Measurements from ENCODE around the gene ARID3B. TPM values are rescaled to one million over a fixed set of nuclear protein-coding genes. Genes with fewer than 3 reads are reported as not detected.

ARID3B gene
- total and polyA plus RNA-seq, 3 donors from 2014 or later: 50.3 to 58.1 (median 53.7) TPM

DNA sequence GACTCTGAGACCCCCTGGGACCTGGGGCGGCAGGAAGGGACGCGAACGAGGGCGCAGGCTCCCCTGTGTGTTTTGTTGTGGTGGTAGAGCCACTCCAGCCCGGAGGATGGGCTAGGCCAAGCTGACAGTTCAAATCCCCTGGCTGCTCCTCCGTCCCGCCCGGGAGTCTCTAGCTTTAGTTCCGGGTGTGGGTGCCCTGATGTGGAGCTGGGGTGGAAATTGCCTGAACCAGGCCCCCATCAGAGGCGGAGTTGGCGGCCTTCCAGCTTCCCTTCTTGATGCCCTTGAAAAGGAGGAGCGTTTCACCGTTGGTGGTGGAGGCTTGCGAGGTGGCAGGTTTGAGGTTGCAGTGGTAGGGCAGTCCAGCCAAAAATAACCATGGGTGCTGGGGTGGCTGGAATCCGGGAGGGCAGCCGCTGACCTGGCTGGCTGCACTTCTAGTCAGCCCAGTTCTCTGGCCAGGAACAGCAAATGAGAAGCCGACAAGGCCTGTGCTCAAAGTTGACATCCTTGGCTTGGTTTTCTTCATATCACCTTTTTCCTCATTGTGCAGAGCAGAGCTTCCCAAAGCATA lies 75.4 kb downstream of the ARID3B start:
- Histone ChIP-seq H3K4me1 (peaks cover 33% of the 10 kb centered on the region), H3K27me3 (no peaks in the 10 kb centered on the region), H3K36me3 (ENCODE audit: low read depth, missing control alignments) (no peaks in the 10 kb centered on the region), H3K9me3 (no peaks in the 10 kb centered on the region), H3K27ac (peak overlapping the region; percentile 97 to 98), H3K4me3 (peak overlapping the region; percentile 99 to 100)
- WGBS, 2 donors: 0 to 1% methylated on average over 3 to 18 of the region's 18 CpGs
- DNase-seq: peak; percentile 85
- intact Hi-C loops (cut with DNase I; ENCODE audit: low total_unique reads): no loop called here
- TF ChIP-seq POLR2A (IDR thresholded peaks at IDR 0.05): no peak
- no peak for TF ChIP-seq CTCF (IDR thresholded peaks at IDR 0.05)

DNA sequence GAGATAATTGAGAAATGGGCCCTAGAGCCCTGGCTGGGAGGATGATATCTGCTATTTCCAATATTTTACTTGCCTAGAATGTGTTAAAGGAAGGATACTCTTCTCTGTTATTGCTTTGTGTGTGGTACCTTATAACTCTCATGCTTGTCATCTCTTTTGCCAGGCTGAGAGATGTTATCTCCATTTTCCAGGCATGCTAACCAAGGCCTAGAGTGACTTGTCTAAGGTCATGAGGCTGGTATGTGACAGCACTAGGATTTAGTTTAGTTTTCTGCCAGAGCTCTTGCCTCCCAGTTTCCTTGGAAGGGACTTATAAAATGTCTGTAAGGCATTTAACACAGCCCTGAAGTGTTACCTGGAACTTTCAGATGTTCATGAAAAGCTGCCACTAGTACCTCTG lies 76.0 kb downstream of the ARID3B start:
- no peak for TF ChIP-seq POLR2A (IDR thresholded peaks at IDR 0.05)
- TF ChIP-seq CTCF (IDR thresholded peaks at IDR 0.05): no peak
- H3K4me1 ChIP-seq: peaks cover 35% of the 10 kb centered on the region
- peak overlapping the region in 1 of 2 donors; percentile 97 for H3K27ac ChIP-seq
- intact Hi-C loops (cut with DNase I; ENCODE audit: low total_unique reads): no loop called here
- H3K27me3 ChIP-seq: no peaks in the 10 kb centered on the region
- no peaks in the 10 kb centered on the region for H3K36me3 ChIP-seq (ENCODE audit: low read depth, missing control alignments)
- H3K9me3 ChIP-seq: no peaks in the 10 kb centered on the region
- H3K4me3 ChIP-seq: peak overlapping the region in 1 of 2 donors; percentile 100
- no peak for DNase-seq

- intact Hi-C loops (cut with DNase I; ENCODE audit: low total_unique reads): no loop called here
- TF ChIP-seq CTCF (IDR thresholded peaks at IDR 0.05): no peak
- no peak for TF ChIP-seq POLR2A (IDR thresholded peaks at IDR 0.05)
- WGBS, 2 donors: 57 to 77% methylated on average over 9 to 15 of the region's 15 CpGs
- no peaks in the 10 kb centered on the region for H3K9me3 ChIP-seq
- peak; percentile 62 for DNase-seq
- no peaks in the 10 kb centered on the region for H3K27me3 ChIP-seq
- no peaks in the 10 kb centered on the region for H3K36me3 ChIP-seq (ENCODE audit: low read depth, missing control alignments)
- H3K4me1 ChIP-seq: peaks cover 31% of the 10 kb centered on the region
- H3K4me3 ChIP-seq: no peak overlapping the region
- peak overlapping the region; percentile 22 to 25 for H3K27ac ChIP-seq
These were observed 78.0 kb downstream of the ARID3B start for GRCh38 chr15:74618841-74619596.

- Histone ChIP-seq H3K9me3 (no peaks in the 10 kb centered on the region), H3K4me1 (peaks cover 28% of the 10 kb centered on the region), H3K36me3 (ENCODE audit: low read depth, missing control alignments) (no peaks in the 10 kb centered on the region), H3K4me3 (no peak overlapping the region), H3K27me3 (no peaks in the 10 kb centered on the region), H3K27ac (no peak overlapping the region)
- 89 to 91% methylated on average over 22 to 26 of the region's 27 CpGs for WGBS, 2 donors
- no peak for DNase-seq
- intact Hi-C loops (cut with DNase I; ENCODE audit: low total_unique reads): loop anchor here (10.0 kb wide), 1 partner anchor 245 kb away; no protein-coding TSS in a partner anchor
- TF ChIP-seq POLR2A (IDR thresholded peaks at IDR 0.05) (no peak), CTCF (IDR thresholded peaks at IDR 0.05) (no peak)
These were observed 79.1 kb downstream of the ARID3B start for GRCh38 chr15:74619916-74620635.

Data from testis (tissue), 3 donors.